ENCODE results near the gene KIAA1549.
A peak's percentile ranks its signal among the peaks of the same experiment; 100 is the strongest.

Gene KIAA1549

GRCh38 chr7:138957217-138957616 lies 24.0 kb downstream of the KIAA1549 start:
- no peak for TF ChIP-seq CTCF (conservative IDR thresholded peaks at IDR 0.05; ENCODE audit: control insufficient read depth, insufficient read depth, low read depth, low read length)
- H3K4me3 ChIP-seq (ENCODE audit: control insufficient read depth, low read depth, low read length) = no peak overlapping the region
- no peak for DNase-seq (ENCODE audit: low read depth)

- DNase-seq (ENCODE audit: low read depth) = no peak
- no peak for TF ChIP-seq CTCF (conservative IDR thresholded peaks at IDR 0.05; ENCODE audit: control insufficient read depth, insufficient read depth, low read depth, low read length)
- H3K4me3 ChIP-seq (ENCODE audit: control insufficient read depth, low read depth, low read length) = no peak overlapping the region
Measured at GRCh38 chr7:138954545-138955475, 26.4 kb downstream of the KIAA1549 start.

- TF ChIP-seq CTCF (conservative IDR thresholded peaks at IDR 0.05; ENCODE audit: control insufficient read depth, insufficient read depth, low read depth, low read length) = no peak
- H3K4me3 ChIP-seq (ENCODE audit: control insufficient read depth, low read depth, low read length) = no peak overlapping the region
- peak; percentile 9 for DNase-seq (ENCODE audit: low read depth)
Measured at GRCh38 chr7:138952791-138953190, 28.4 kb downstream of the KIAA1549 start.

GRCh38 chr7:138951953-138952352 lies 29.2 kb downstream of the KIAA1549 start:
- no peak for DNase-seq (ENCODE audit: low read depth)
- TF ChIP-seq CTCF (conservative IDR thresholded peaks at IDR 0.05; ENCODE audit: control insufficient read depth, insufficient read depth, low read depth, low read length) = no peak
- no peak overlapping the region for H3K4me3 ChIP-seq (ENCODE audit: control insufficient read depth, low read depth, low read length)

- no peak for TF ChIP-seq CTCF (conservative IDR thresholded peaks at IDR 0.05; ENCODE audit: control insufficient read depth, insufficient read depth, low read depth, low read length)
- no peak for DNase-seq (ENCODE audit: low read depth)
- no peak overlapping the region for H3K4me3 ChIP-seq (ENCODE audit: control insufficient read depth, low read depth, low read length)
Measured at GRCh38 chr7:138949421-138950088, 31.6 kb downstream of the KIAA1549 start.

GRCh38 chr7:138948403-138948802 lies 32.8 kb downstream of the KIAA1549 start:
- DNase-seq (ENCODE audit: low read depth) = no peak
- no peak overlapping the region for H3K4me3 ChIP-seq (ENCODE audit: control insufficient read depth, low read depth, low read length)
- no peak for TF ChIP-seq CTCF (conservative IDR thresholded peaks at IDR 0.05; ENCODE audit: control insufficient read depth, insufficient read depth, low read depth, low read length)

Measured in fibroblast of mammary gland (primary cell).